Skeletal muscle cell (primary cell): ENCODE data around the gene UBC.

Source experiments
- DNase-seq: peaks from one replicate; pipeline ENCODE4 v3.0.0-alpha.2; 2010; ENCODE audit warnings: low read depth
- H3K4me3 ChIP-seq: 2 replicates; pipeline ENCODE4 v1.5.1; 2011; ENCODE audit warnings: low read depth, mild to moderate bottlenecking, control low read depth, low read length, moderate library complexity

UBC gene

GRCh38 chr12:124869059-124869665, 45.3 kb downstream of the UBC start:
- H3K4me3 ChIP-seq: no peak overlapping the region

GRCh38 chr12:124868252-124869058, 46.0 kb downstream of the UBC start:
- no peak overlapping the region for H3K4me3 ChIP-seq
- DNase-seq: no peak

More at GRCh38 chr12:124869059-124869665, 45.3 kb downstream of the UBC start:
- no peak for DNase-seq

- H3K4me3 ChIP-seq: no peak overlapping the region
- no peak for DNase-seq
These were observed 47.0 kb downstream of the UBC start for GRCh38 chr12:124867401-124867930.

GRCh38 chr12:124866883-124867400, 47.5 kb downstream of the UBC start:
- H3K4me3 ChIP-seq: no peak overlapping the region
- no peak for DNase-seq

- DNase-seq: no peak
- H3K4me3 ChIP-seq: no peak overlapping the region
These were observed 48.1 kb downstream of the UBC start for GRCh38 chr12:124866195-124866882.

GRCh38 chr12:124865728-124866127, 48.7 kb downstream of the UBC start:
- no peak for DNase-seq
- no peak overlapping the region for H3K4me3 ChIP-seq

- peak overlapping the region; percentile 35 for H3K4me3 ChIP-seq
- no peak for DNase-seq
These were observed 50.1 kb downstream of the UBC start for GRCh38 chr12:124864326-124864752.

GRCh38 chr12:124863416-124864325, 50.8 kb downstream of the UBC start, which contains the start of gene SCARB1:
Gene SCARB1, minus strand, starts transcription at chr12:124863864. Its CDS starts 144 bp downstream, at chr12:124863720.
- peak within 1 kb of the TSS; percentile 72 for H3K4me3 ChIP-seq
- DNase-seq: peak; percentile 32

GRCh38 chr12:124862768-124863415, 51.6 kb downstream of the UBC start:
- peak overlapping the region; percentile 72 for H3K4me3 ChIP-seq
- no peak for DNase-seq

GRCh38 chr12:124861898-124862676, 52.4 kb downstream of the UBC start:
- no peak for DNase-seq
- peak overlapping the region; percentile 72 for H3K4me3 ChIP-seq
